GM12892 (cell line): ENCODE results near the gene SLC17A2.

Experiments
- DNase-seq: peaks from one replicate; pipeline ENCODE4 v3.0.0; 2011; ENCODE audit not compliant: insufficient read length
- FAIRE-seq: peaks from 2 replicates; lab custom pipeline; 2011; peaks lifted over from hg19 to GRCh38; lab: Jason Lieb, UNC
- POLR2A ChIP-seq: IDR thresholded peaks from 2 replicates; pipeline ENCODE4 v1.6.1; 2011; ENCODE audit warnings: low read depth, low read length, control low read depth
- POLR2AphosphoS5 ChIP-seq: IDR thresholded peaks from 2 replicates; pipeline ENCODE4 v1.6.1; 2011; ENCODE audit warnings: low read depth, low read length, control low read depth
- TAF1 ChIP-seq: IDR thresholded peaks from 2 replicates; pipeline ENCODE4 v1.6.1; 2011; ENCODE audit warnings: low read depth, mild to moderate bottlenecking, control low read depth, low read length, borderline replicate concordance

The SLC17A2 gene

DNA sequence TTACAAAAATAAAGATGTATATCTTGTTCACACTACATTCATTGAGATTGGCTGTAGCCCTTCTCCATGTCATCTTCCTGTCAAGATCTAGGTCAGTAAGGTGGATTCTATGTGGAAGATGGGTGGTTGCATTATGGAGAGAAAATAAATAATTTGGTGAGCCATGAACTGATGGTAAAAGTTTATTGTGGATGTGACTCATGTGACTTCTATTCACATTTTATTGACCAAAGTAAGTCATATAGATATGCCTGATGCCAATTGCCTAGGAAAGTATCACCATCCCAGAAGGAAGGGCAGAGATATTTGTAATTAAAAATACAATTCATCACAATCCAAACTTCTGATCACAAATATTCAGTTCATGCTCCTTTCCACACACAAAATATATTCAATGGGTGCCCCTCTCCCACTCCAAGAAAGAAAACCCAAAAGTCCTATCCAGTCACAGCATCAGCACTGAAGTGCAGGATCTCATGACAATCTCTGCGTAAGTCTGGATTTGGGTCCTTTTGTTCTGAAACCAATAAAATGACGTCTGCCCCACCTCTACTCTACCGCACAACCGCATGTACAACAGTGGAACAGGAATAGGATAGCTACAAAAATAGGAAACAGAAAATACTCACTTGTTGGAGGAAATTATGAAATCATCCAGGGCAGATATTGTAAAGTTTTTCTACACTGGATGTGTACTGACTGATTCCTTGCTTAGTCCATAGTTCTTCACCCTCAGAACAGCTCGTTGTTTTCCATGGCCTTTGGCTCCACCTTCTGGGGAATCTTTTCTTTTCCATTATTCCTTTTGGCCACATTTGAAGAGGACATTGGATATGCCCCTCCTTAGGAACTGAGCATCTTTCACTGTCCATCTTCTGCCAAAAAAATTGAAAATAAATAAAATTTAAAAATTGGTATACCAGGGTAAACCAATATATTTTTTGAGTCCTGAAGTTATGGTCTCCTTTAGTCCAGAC lies 40.3 kb downstream of the SLC17A2 start:
- FAIRE-seq, result no peak

DNA sequence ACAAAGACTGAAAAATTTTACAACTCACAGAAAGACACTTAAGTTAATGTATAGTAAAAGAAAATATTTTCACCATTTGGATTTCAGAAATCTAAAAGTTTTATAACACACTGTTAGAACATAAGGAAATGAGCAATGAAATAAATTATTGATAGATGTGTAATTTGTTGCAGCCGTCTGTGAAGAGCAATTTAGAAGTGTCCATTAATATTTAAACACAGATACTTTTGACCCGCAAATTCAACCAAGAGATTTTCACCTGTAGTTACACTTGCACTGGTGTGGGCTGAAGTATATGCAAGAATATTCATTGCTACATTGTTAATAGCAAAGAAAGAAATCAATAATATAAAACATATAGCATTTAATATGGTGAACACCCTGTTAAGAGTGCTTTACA lies 41.9 kb downstream of the SLC17A2 start:
- TF ChIP-seq POLR2AphosphoS5 (no peak), TAF1 (no peak), POLR2A (no peak)
- FAIRE-seq, result no peak
- no peak for DNase-seq

More for the DNA sequence above, 40.3 kb downstream of the SLC17A2 start:
- TF ChIP-seq POLR2A, result no peak
- no peak for TF ChIP-seq TAF1
- TF ChIP-seq POLR2AphosphoS5, result no peak
- DNase-seq, result no peak

DNA sequence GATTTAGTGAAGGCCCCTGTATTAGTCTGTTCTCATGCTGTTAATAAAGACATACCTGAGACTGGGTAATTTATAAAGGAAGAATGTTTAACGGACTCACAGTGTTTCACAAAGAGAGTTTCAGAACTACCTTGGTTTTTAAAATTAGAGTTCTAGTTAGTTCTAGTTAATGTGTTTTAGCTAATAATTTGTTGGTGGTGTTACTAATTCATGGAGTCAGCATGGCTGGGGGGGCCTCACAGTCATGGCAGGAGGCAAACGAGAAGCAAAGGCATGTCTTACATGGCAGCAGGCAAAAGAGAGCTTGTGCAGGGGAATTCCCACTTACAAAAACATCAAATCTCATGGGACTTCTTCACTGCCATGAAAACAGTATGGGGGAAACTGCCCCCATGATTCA lies 44.4 kb downstream of the SLC17A2 start:
- no peak for TF ChIP-seq POLR2A
- TF ChIP-seq TAF1, result no peak
- no peak for DNase-seq

DNA sequence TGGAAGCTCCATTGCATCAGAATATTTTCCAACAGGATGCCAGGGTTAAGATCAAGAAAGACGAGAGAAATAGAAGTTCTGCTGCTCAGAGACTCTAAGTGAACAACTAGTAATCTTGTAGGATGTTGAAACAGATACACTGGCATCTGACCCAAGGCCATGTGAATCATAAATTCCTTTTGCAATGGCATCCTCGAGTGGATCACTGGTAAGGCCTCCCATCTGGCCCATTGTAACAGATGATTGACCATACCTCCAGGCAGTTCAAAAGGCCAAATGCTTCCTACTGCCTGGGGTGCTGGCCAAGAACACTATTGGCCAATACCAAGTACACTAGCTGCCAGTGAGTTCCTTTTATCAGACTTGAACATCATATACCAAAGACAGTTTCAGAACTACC lies 46.5 kb downstream of the SLC17A2 start:
- TF ChIP-seq POLR2AphosphoS5, result no peak
- TF ChIP-seq TAF1, result no peak
- no peak for TF ChIP-seq POLR2A
- FAIRE-seq (no peak), DNase-seq (no peak)

More for the DNA sequence above, 44.4 kb downstream of the SLC17A2 start:
- no peak for FAIRE-seq

DNA sequence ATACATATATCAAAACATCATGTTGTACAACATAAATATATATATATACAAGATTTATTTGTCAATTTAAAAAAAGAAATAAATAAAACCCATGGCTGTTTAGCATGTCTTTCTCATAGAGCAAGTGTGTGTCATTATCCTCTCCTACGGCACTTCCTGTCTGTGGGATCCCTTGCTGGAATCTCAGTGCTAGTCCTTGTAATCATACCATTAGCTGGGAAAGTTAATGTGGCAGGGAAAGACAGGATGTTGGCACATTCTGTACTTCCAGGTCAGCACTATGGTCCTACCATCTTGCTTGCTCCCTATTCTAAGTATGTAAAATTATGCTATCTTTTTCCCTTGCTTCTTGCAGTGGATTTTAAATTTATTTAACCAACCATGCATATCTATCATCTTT lies 47.0 kb downstream of the SLC17A2 start:
- FAIRE-seq, result no peak
- TF ChIP-seq POLR2A, result no peak
- TF ChIP-seq TAF1, result no peak
- no peak for TF ChIP-seq POLR2AphosphoS5
- DNase-seq, result no peak

DNA sequence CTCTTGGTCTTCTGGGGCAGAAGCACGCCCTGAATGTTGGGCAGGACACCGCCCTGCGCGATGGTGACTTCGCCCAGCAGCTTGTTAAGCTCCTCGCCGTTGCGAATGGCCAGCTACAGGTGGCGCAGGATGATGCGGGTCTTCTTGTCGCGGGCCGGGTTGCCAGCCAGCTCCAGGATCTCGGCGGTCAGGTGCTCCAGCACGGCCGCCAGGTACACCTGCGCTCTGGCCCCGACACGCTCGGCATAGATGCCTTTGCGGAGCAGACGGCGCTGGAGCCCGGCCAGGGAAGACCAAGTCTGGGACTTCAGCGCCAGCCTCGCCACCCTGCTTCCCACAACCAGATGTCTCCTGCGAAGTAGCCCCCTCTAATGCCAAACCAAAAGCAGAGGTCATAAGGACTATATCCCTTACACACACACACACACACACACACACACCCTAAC lies 48.4 kb downstream of the SLC17A2 start:
- TF ChIP-seq POLR2A (no peak), POLR2AphosphoS5 (no peak), TAF1 (no peak)
- FAIRE-seq, result no peak
- DNase-seq, result no peak

DNA sequence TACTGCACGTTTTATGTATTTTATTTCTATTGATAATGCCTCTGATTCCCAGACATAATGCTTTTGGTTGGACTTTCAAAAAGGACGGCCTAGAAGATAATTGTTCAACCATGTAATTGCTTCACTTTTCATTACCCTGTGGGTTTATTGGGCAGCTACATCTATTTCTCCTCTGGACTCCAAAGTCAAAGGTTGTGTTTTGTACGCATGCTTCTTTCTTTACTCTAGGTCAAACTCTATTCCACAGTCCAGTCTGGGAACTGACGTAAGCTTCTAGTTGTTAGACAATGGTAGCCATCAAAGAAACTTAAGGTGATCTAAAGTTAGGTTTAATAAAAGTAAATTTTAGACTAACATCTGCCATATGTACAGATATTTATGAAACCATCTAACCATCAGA lies 49.9 kb downstream of the SLC17A2 start:
- DNase-seq, result no peak
- TF ChIP-seq TAF1 (no peak), POLR2AphosphoS5 (no peak), POLR2A (no peak)
- FAIRE-seq, result no peak

DNA sequence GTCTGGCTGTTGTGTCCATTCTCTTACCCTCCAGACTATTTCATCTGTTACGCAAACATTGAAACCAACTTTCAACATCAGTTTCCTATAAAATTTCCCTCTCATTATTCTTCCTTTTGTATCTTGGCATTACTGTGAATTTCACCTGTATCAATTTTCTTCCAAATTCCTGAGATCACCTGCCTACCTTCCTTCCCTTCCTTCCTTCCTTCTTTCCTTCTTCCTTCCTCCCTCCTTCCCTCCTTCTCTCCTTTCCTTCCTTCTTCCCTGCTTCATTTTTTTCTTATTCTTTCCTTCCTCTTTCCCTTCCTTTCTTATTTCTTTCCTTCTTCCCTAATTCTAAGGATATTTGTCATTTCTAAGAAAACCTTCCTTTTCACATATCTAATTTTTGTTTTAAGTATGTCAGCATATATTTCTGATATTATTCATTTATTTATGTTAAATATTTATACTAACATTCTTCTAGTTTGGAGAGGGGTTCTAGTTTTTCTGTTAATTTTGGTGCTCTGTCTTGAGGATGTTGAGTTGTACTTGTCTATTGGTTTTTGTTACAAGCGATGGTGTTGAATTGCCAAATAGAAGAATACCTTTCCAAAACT lies 51.7 kb downstream of the SLC17A2 start:
- TF ChIP-seq POLR2AphosphoS5 (no peak), POLR2A (no peak), TAF1 (no peak)
- no peak for FAIRE-seq

DNA sequence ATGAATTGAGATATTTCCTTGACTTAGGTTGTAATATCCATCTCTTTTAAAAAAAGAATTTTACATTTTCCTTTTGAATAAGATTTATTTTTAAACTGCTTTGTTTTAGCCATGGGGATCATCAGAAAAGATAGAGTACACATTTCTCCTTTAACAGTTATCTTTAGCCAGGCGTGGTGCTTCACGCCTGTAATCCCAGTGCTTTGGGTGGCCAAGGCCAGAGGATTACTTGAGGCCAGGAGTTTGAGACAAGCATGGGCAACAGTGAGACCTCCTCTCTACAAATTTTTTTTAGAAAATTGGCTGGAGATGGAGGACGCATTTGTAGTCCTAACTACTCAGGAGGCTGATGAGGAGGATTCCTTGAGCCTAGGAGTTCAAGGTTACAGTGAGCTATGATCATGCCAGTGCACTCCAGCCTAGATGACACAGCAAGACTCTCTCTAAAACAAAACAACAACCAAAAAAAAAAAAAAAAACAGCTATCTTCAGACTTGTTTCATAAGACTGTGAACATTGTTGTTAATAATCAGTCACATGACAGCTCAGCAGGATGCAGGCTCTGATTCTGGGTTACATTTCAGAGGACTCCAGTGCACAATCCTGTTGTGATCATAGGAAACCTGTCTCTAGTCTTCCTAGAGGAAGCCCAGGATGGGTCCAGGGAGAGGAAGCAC lies 54.4 kb downstream of the SLC17A2 start:
- no peak for TF ChIP-seq POLR2AphosphoS5
- no peak for TF ChIP-seq TAF1
- no peak for TF ChIP-seq POLR2A
- DNase-seq (no peak), FAIRE-seq (no peak)

More for the DNA sequence above, 51.7 kb downstream of the SLC17A2 start:
- DNase-seq, result no peak

DNA sequence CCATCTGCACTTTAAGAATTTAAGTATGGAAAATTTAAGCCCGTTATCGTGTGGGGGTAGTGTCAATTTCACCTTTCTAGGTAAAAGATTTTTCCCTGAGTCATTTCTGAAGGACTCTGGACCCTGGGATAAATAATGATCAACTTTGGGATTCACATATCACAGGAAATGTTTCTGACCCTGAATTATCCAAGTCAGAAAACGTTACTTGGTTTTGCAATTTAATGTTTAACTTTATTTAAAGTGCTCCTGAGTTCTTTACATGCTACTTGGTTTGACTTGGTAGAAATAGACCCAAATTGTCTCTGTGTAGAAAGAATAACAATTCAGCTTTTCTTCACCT lies 55.0 kb downstream of the SLC17A2 start:
- DNase-seq (no peak), FAIRE-seq (no peak)
- TF ChIP-seq TAF1 (no peak), POLR2A (no peak), POLR2AphosphoS5 (no peak)

DNA sequence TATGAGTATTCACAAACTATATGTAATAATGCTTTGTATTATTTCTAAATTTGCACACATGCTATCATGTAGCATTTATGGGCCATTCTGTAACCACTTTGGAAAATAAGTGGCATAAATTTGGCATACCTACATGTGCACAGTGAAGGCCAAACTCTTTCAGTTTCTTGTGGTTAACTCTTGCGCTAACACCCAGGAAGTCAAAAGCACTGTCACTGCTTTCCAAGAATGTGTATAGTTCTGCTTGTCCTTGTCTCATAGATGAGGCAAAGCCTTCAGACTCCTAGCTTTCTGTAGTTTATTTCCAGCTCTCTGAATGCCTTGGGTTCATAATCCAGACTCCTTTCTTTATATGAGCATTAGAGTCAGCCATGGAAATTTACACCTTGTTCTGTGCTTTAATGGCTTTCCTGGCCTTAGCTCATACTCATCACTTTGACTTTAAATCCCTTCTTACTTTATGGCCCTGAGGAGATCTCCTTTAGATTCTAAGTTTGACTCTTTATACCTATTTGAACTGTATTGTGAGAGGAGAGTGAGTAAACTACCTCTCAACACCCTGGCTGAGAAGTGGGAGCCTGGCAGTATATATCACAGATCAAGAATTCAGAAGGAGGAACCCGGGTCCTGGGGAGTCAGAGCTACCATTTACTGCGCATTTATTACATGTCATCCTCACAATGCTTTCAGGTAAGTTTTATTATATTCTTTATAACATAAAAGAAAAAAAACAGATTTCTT lies 55.5 kb downstream of the SLC17A2 start:
- DNase-seq (no peak), FAIRE-seq (no peak)
- TF ChIP-seq TAF1, result no peak
- TF ChIP-seq POLR2AphosphoS5, result no peak
- no peak for TF ChIP-seq POLR2A

DNA sequence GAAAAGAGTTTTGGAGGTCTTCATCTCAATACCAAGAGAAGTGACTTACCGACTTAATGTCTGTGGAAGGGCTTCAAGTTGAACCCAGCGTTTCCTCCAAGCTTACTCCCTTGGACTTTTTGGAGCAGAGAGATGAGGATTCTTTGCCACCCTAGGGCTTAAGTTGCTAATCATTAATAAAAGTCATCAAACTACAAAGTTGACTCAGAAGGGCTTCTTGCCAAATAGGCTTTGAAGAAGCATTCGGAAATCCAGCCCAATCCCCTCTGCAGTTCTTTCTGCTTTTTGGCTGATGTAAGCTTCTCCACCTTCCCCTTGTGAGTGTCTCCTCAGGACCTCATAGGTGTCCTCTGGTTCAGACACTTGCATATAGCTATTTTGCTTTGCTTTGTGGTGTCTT lies 56.4 kb downstream of the SLC17A2 start, which contains the start of gene SLC17A3:
SLC17A3 (minus strand) TSS at position 126 of the 400 bp plus-strand sequence. CDS start 5,856 bp downstream, outside the sequence.
- DNase-seq, result no peak
- FAIRE-seq, result no peak
- TF ChIP-seq POLR2AphosphoS5, result no peak
- no peak for TF ChIP-seq TAF1
- TF ChIP-seq POLR2A, result no peak
